Panc1 (cell line): ENCODE results near the gene CAMK2B. TPM values are rescaled to one million over a fixed set of nuclear protein-coding genes. Genes with fewer than 3 reads are reported as not detected.

Experiments used
- ATAC-seq: fragments of 200-7000 bp; cut with Tn5 transposase; 2 replicates; pipeline ENCODE4 v1.9.1; 2020; ENCODE audit warnings: mild to moderate bottlenecking, moderate library complexity
- BruUV-seq: library from RNA; stranded (reverse); fragments of 400-500 nt; replicated peaks from 2 replicates; lab custom pipeline; 2021; lab: Mats Ljungman, UMichigan
- CTCF ChIA-PET: fragments of 300-600 bp; sonication (Branson Sonifier 250); formaldehyde crosslinking; loops from one replicate; lab custom pipeline; 2022; ENCODE audit warnings: antibody characterized with exemption; lab: Charles Lee
- POLR2A ChIA-PET: fragments of 300-600 bp; sonication (Branson Sonifier 250); formaldehyde crosslinking; loops from one replicate; lab custom pipeline; 2022; ENCODE audit warnings: antibody characterized with exemption; lab: Charles Lee
- DNase-seq: peaks from one replicate; pipeline ENCODE4 v3.0.0-alpha.2; 2010; ENCODE audit warnings: low read depth, low spot score
- H3K27ac ChIP-seq: 2 replicates; pipeline ENCODE4 v1.5.1; 2011; ENCODE audit warnings: mild to moderate bottlenecking, low read length, inconsistent platforms
- H3K27me3 ChIP-seq: fragments of 200-500 bp; sonication (Bioruptor generic); 2 replicates; pipeline ENCODE4 v1.6.0; 2014; ENCODE audit warnings: low read length, inconsistent platforms; ENCODE audit not compliant: control insufficient read depth, insufficient read depth
- H3K36me3 ChIP-seq: fragments of 200-500 bp; sonication (Bioruptor generic); 2 replicates; pipeline ENCODE4 v1.5.1; 2014; ENCODE audit warnings: inconsistent platforms, mild to moderate bottlenecking, low read length, moderate library complexity; ENCODE audit not compliant: control insufficient read depth, insufficient read depth
- H3K4me1 ChIP-seq: 2 replicates; pipeline ENCODE4 v1.5.1; 2011; ENCODE audit warnings: inconsistent platforms, mild to moderate bottlenecking, low read length, moderate library complexity; ENCODE audit not compliant: control insufficient read depth, insufficient read depth
- H3K4me3 ChIP-seq, 2 experiments: 2 replicates each; pipeline ENCODE4 v1.5.1; 2011 to 2012; ENCODE audit warnings: low read depth in 2 of 2, low read length in 2 of 2, mild to moderate bottlenecking in 2 of 2, inconsistent platforms in 1 of 2, moderate library complexity in 1 of 2
- H3K9me3 ChIP-seq: fragments of 200-500 bp; sonication (Bioruptor generic); 2 replicates; pipeline ENCODE4 v1.5.1; 2014; ENCODE audit warnings: low read depth, mild to moderate bottlenecking, inconsistent platforms, low read length, moderate library complexity; ENCODE audit not compliant: control insufficient read depth, insufficient read depth
- POLR2AphosphoS5 ChIP-seq: IDR thresholded peaks from 2 replicates; pipeline ENCODE4 v1.6.1; 2012; ENCODE audit warnings: mild to moderate bottlenecking, low read depth, low read length, moderate library complexity
- REST ChIP-seq, 2 experiments: IDR thresholded peaks; 2 replicates each; pipeline ENCODE4 v1.6.1; 2011 to 2012; ENCODE audit warnings: low read depth in 2 of 2, control low read depth in 1 of 2, low read length in 1 of 2, mild to moderate bottlenecking in 1 of 2, moderate library complexity in 1 of 2; ENCODE audit not compliant: insufficient read depth in 1 of 2
- SIN3A ChIP-seq: IDR thresholded peaks from 2 replicates; pipeline ENCODE4 v1.6.1; 2012; ENCODE audit warnings: low read depth, mild to moderate bottlenecking, low read length, moderate library complexity, borderline replicate concordance; ENCODE audit not compliant: insufficient read depth
- TCF7L2 ChIP-seq: IDR thresholded peaks from 2 replicates; pipeline ENCODE4 v1.6.1; 2011; ENCODE audit warnings: mild to moderate bottlenecking, low read depth, low read length, inconsistent platforms
- in situ Hi-C: cut with HindIII; loops from 2 replicates; pipeline ENCODE4 v1.10.0; 2016; ENCODE audit warnings: low sequenced_read_pairs, low pct_unique_long_range_greater_than_20kb
- intact Hi-C: fragments of 100-400 bp; cut with micrococcal nuclease; formaldehyde crosslinking; loops from one replicate; pipeline ENCODE4 v1.10.0; 2022; ENCODE audit not compliant: unreplicated experiment
- total RNA-seq: library from RNA; stranded (reverse); gene quantifications from one replicate; pipeline ENCODE4 v1.2.1, GENCODE V29; 2021; ENCODE audit not compliant: unreplicated experiment
- TF ChIP-seq, protein P1 (sequence below): fragments of 450-650 bp; IDR thresholded peaks from 2 replicates; pipeline ENCODE4 v1.5.1; 2017; ENCODE audit warnings: mild to moderate bottlenecking

CAMK2B gene
- total RNA-seq, 1 experiment from 2014 or later, result 0.26 TPM

DNA sequence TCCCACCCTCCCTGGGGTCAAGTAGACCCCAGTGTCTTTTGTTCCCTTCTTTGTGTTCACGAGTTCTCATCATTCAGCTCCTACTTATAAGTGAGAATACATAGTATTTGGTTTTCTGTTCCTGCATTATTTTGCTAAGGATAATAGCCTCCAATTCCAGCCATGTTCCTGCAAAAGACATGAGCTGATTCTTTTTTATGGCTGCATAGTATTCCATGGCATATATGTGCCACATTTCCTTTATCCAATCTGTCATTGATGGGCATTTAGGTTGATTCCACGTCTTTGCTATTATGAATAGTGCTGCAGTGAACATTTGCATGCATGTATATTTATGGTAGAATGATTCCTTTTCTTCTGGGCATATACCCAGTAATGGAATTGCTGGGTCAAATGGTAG lies 28.3 kb upstream of the CAMK2B start:
- intact Hi-C loops, result no loop called here
- CTCF ChIA-PET, result no interaction called here
- no peaks in the 10 kb centered on the region for H3K27me3 ChIP-seq
- no peak for TF ChIP-seq REST (IDR thresholded peaks at IDR 0.05; ENCODE audit: insufficient read depth in 1 of 2, low read depth in 2 of 2, low read length in 1 of 2)
- no peak for TF ChIP-seq TCF7L2
- TF ChIP-seq POLR2AphosphoS5, result no peak
- TF ChIP-seq SIN3A, result no peak
- TF ChIP-seq, protein P1, sequence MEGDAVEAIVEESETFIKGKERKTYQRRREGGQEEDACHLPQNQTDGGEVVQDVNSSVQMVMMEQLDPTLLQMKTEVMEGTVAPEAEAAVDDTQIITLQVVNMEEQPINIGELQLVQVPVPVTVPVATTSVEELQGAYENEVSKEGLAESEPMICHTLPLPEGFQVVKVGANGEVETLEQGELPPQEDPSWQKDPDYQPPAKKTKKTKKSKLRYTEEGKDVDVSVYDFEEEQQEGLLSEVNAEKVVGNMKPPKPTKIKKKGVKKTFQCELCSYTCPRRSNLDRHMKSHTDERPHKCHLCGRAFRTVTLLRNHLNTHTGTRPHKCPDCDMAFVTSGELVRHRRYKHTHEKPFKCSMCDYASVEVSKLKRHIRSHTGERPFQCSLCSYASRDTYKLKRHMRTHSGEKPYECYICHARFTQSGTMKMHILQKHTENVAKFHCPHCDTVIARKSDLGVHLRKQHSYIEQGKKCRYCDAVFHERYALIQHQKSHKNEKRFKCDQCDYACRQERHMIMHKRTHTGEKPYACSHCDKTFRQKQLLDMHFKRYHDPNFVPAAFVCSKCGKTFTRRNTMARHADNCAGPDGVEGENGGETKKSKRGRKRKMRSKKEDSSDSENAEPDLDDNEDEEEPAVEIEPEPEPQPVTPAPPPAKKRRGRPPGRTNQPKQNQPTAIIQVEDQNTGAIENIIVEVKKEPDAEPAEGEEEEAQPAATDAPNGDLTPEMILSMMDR, result no peak
- DNase-seq, result no peak
- no peaks in the 10 kb centered on the region for H3K4me1 ChIP-seq
- no peaks in the 10 kb centered on the region for H3K9me3 ChIP-seq
- no TSS peak for BruUV-seq
- no peaks in the 10 kb centered on the region for H3K36me3 ChIP-seq
- no peak for ATAC-seq
- H3K27ac ChIP-seq, result no peak overlapping the region
- in situ Hi-C loops, result no loop called here
- POLR2A ChIA-PET, result no interaction called here
- no peak overlapping the region for H3K4me3 ChIP-seq

GRCh38 chr7:44348851-44349781 lies 23.7 kb upstream of the CAMK2B start:
- POLR2A ChIA-PET, result no interaction called here
- ATAC-seq, result peak; percentile 56
- no TSS peak for BruUV-seq
- no peak for DNase-seq
- CTCF ChIA-PET, result interaction anchor here (0.6 to 0.7 kb wide), 2 partner anchors 13 to 108 kb away, joined by 3 to 4 read pairs; no protein-coding TSS in a partner anchor
- in situ Hi-C loops (loop anchor here (25.0 kb wide), 1 partner anchor 137 kb away; the partner anchor contains the start of gene YKT6), intact Hi-C loops (no loop called here)
- Histone ChIP-seq H3K4me3 (no peak overlapping the region), H3K9me3 (no peaks in the 10 kb centered on the region), H3K36me3 (no peaks in the 10 kb centered on the region), H3K27ac (no peak overlapping the region), H3K4me1 (no peaks in the 10 kb centered on the region), H3K27me3 (no peaks in the 10 kb centered on the region; the same call in 1 of the 2 replicates)
- no peak for TF ChIP-seq TCF7L2
- no peak for TF ChIP-seq POLR2AphosphoS5
- TF ChIP-seq REST (IDR thresholded peaks at IDR 0.05; ENCODE audit: insufficient read depth in 1 of 2, low read depth in 2 of 2, low read length in 1 of 2), result no peak
- TF ChIP-seq, protein P1, result no peak
- TF ChIP-seq SIN3A, result no peak
